ENCODE data around the gene HIVEP1.

Gene HIVEP1

DNA sequence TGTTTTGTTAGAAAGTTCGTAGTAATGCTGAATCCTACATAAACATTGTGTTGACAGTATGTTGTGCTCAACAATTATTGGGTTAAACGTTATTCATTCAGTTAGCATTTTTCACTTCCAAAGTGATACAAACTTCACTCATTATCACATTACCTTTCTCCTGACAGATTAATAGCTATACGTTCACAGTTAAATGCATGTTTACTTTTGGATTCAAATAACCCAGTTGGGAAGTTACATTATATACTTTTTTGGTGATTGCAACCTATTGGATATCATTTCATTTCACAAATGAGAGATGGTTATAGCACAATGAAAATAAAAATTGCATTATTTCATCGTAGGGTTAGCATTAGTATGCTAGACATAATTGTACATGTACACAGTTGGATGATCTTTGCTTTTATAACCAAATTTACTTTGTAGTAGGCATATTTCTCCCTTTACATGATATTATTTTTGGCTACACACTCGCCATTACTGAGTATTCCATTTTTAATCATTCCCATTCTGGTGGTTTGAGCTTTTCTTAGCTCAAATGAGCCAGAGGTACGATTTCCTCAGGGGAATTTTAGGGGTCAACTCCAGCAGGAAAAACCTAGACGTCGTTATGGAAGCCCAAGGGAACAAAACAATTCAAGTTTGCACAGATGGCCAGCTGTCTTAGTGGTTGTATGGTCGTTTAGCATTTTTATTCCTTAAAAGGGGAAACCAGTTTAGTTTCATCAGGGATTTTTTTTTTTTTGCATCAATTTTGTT is 2.1 kb upstream of the HIVEP1 start:
- Histone ChIP-seq H3K4me3 (ENCODE audit: low read length) (peak overlapping the region; percentile 87), H3K4me1 (ENCODE audit: control insufficient read depth, low read depth, low read length) (peaks cover 31% of the 10 kb centered on the region), H3K9ac (ENCODE audit: low read length) (peak overlapping the region; percentile 79), H3K36me3 (ENCODE audit: control insufficient read depth, low read depth, low read length) (peaks cover 3% of the 10 kb centered on the region), H3K27me3 (ENCODE audit: control insufficient read depth, insufficient read depth, low read length) (no peaks in the 10 kb centered on the region), H3K27ac (ENCODE audit: low read length) (peak overlapping the region; percentile 83), H3K9me3 (ENCODE audit: control insufficient read depth, low read depth, low read length) (no peaks in the 10 kb centered on the region)

DNA sequence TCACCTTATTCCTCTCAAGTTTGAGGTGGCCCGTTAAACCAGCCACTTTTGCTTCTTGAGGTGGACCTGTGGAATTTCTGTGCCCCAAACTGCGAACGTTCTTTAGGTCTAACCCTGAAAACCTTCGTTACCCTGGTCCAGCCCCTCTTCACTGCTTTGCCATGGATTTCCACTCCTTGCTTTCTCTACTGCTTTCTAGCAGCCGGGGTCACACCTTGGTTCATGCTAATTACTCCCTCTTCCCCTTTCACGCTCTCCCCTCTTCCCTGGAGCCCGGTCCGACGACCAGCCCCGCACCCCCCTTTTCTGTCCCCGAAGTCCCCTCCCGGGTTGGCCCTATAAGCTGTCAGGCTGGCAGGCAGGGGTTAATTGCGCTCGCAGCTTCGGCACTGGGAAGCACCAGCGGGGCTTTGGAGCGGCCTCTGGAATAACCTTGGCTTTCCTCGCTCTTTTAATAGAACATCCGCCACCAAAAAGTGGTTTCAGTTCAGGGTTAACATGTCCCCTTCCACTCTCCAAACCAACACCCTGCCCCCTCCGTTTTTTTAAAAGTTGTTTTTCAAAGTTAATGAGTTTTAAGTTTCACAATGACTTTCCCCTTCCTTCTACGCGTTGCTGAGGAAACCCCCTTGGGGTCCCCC is 1.4 kb upstream of the HIVEP1 start:
- H3K9ac ChIP-seq (ENCODE audit: low read length) = peak overlapping the region; percentile 79
- H3K4me1 ChIP-seq (ENCODE audit: control insufficient read depth, low read depth, low read length) = peaks cover 31% of the 10 kb centered on the region
- H3K27ac ChIP-seq (ENCODE audit: low read length) = peak overlapping the region; percentile 83
- H3K27me3 ChIP-seq (ENCODE audit: control insufficient read depth, insufficient read depth, low read length) = no peaks in the 10 kb centered on the region
- peak overlapping the region; percentile 87 for H3K4me3 ChIP-seq (ENCODE audit: low read length)
- peaks cover 5% of the 10 kb centered on the region for H3K36me3 ChIP-seq (ENCODE audit: control insufficient read depth, low read depth, low read length)
- no peaks in the 10 kb centered on the region for H3K9me3 ChIP-seq (ENCODE audit: control insufficient read depth, low read depth, low read length)

GRCh38 chr6:12011276-12012037 is 655 bp upstream of the HIVEP1 start:
- peak overlapping the region; percentile 79 for H3K9ac ChIP-seq (ENCODE audit: low read length)
- H3K27ac ChIP-seq (ENCODE audit: low read length) = no peak overlapping the region

GRCh38 chr6:12012558-12013306 is 620 bp downstream of the HIVEP1 start:
- peak overlapping the region; percentile 85 for H3K27ac ChIP-seq (ENCODE audit: low read length)
- peaks cover 28% of the 10 kb centered on the region for H3K4me1 ChIP-seq (ENCODE audit: control insufficient read depth, low read depth, low read length)
- peak overlapping the region; percentile 90 for H3K9ac ChIP-seq (ENCODE audit: low read length)
- peaks cover 23% of the 10 kb centered on the region for H3K36me3 ChIP-seq (ENCODE audit: control insufficient read depth, low read depth, low read length)
- no peaks in the 10 kb centered on the region for H3K27me3 ChIP-seq (ENCODE audit: control insufficient read depth, insufficient read depth, low read length)
- H3K9me3 ChIP-seq (ENCODE audit: control insufficient read depth, low read depth, low read length) = no peaks in the 10 kb centered on the region
- H3K4me3 ChIP-seq (ENCODE audit: low read length) = peak overlapping the region; percentile 92

More at GRCh38 chr6:12011276-12012037, 655 bp upstream of the HIVEP1 start:
- H3K9me3 ChIP-seq (ENCODE audit: control insufficient read depth, low read depth, low read length) = no peaks in the 10 kb centered on the region
- peaks cover 12% of the 10 kb centered on the region for H3K36me3 ChIP-seq (ENCODE audit: control insufficient read depth, low read depth, low read length)
- H3K4me1 ChIP-seq (ENCODE audit: control insufficient read depth, low read depth, low read length) = peaks cover 31% of the 10 kb centered on the region
- H3K27me3 ChIP-seq (ENCODE audit: control insufficient read depth, insufficient read depth, low read length) = no peaks in the 10 kb centered on the region
- peak overlapping the region; percentile 87 for H3K4me3 ChIP-seq (ENCODE audit: low read length)

DNA sequence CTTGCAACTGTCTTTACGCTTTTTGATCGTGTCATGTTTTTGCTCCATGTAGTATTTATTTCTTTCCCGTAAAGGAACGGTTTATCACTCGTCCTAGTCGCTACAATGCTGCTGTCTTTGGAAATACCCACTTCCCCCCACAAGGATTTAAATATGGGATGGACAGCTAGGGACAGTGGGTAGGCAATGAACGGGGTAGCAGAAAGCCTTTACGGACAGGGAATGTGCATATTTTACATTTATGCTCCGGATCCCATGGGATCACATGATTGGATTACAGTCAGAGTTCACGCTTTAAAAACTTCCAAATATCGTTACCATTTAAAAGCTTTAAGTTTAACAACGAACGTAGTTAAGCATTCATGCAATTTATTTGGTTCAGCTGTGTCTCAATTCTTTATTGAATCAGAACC is 1.2 kb downstream of the HIVEP1 start:
- H3K9me3 ChIP-seq (ENCODE audit: control insufficient read depth, low read depth, low read length) = no peaks in the 10 kb centered on the region

GRCh38 chr6:12014027-12014872 is 2.1 kb downstream of the HIVEP1 start:
- Histone ChIP-seq H3K4me1 (ENCODE audit: control insufficient read depth, low read depth, low read length) (peaks cover 21% of the 10 kb centered on the region), H3K4me3 (ENCODE audit: low read length) (peak overlapping the region; percentile 92), H3K27me3 (ENCODE audit: control insufficient read depth, insufficient read depth, low read length) (no peaks in the 10 kb centered on the region), H3K9me3 (ENCODE audit: control insufficient read depth, low read depth, low read length) (no peaks in the 10 kb centered on the region), H3K9ac (ENCODE audit: low read length) (no peak overlapping the region), H3K27ac (ENCODE audit: low read length) (no peak overlapping the region), H3K36me3 (ENCODE audit: control insufficient read depth, low read depth, low read length) (peaks cover 25% of the 10 kb centered on the region)

More for the DNA sequence above, 1.2 kb downstream of the HIVEP1 start:
- Histone ChIP-seq H3K4me1 (ENCODE audit: control insufficient read depth, low read depth, low read length) (peaks cover 22% of the 10 kb centered on the region), H3K27ac (ENCODE audit: low read length) (peak overlapping the region; percentile 85), H3K4me3 (ENCODE audit: low read length) (peak overlapping the region; percentile 92), H3K36me3 (ENCODE audit: control insufficient read depth, low read depth, low read length) (peaks cover 23% of the 10 kb centered on the region), H3K27me3 (ENCODE audit: control insufficient read depth, insufficient read depth, low read length) (no peaks in the 10 kb centered on the region), H3K9ac (ENCODE audit: low read length) (peak overlapping the region; percentile 90)

- Histone ChIP-seq H3K27ac (ENCODE audit: low read length) (no peak overlapping the region), H3K9ac (ENCODE audit: low read length) (no peak overlapping the region), H3K27me3 (ENCODE audit: control insufficient read depth, insufficient read depth, low read length) (no peaks in the 10 kb centered on the region), H3K9me3 (ENCODE audit: control insufficient read depth, low read depth, low read length) (no peaks in the 10 kb centered on the region), H3K4me3 (ENCODE audit: low read length) (no peak overlapping the region), H3K36me3 (ENCODE audit: control insufficient read depth, low read depth, low read length) (peaks cover 27% of the 10 kb centered on the region), H3K4me1 (ENCODE audit: control insufficient read depth, low read depth, low read length) (peaks cover 20% of the 10 kb centered on the region)
Measured at GRCh38 chr6:12014873-12015149, 2.7 kb downstream of the HIVEP1 start.

GRCh38 chr6:12017263-12017662 is 5.2 kb downstream of the HIVEP1 start:
- Histone ChIP-seq H3K9me3 (ENCODE audit: control insufficient read depth, low read depth, low read length) (no peaks in the 10 kb centered on the region), H3K27me3 (ENCODE audit: control insufficient read depth, insufficient read depth, low read length) (no peaks in the 10 kb centered on the region), H3K9ac (ENCODE audit: low read length) (no peak overlapping the region), H3K36me3 (ENCODE audit: control insufficient read depth, low read depth, low read length) (peaks cover 34% of the 10 kb centered on the region), H3K27ac (ENCODE audit: low read length) (no peak overlapping the region), H3K4me1 (ENCODE audit: control insufficient read depth, low read depth, low read length) (peaks cover 9% of the 10 kb centered on the region), H3K4me3 (ENCODE audit: low read length) (no peak overlapping the region)

DNA sequence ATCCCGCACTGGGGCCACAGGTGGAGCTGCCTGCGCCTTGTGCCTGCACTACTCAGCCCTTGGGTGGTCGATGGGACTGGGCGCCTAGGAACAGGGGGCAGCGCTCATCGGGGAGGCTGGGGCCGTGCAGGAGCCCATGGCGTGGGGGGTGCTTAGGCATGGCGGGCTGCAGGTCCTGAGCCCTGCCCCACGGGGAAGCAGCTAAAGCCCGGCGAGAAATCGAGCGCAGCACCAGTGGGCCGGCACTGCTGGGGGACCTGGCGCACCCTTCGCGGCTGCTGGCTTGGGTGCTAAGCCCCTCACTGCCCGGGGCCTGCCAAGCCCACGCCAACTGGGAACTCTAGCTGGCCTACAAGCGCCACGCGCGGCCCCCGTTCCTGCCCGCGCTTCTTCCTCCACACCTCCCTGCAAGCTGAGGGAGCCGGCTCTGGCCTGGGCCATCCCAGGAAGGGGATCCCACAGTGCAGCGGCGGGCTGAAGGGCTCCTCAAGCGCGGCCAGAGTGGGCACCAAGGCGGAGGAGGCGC is 5.8 kb downstream of the HIVEP1 start:
- Histone ChIP-seq H3K27ac (ENCODE audit: low read length) (no peak overlapping the region), H3K9me3 (ENCODE audit: control insufficient read depth, low read depth, low read length) (no peaks in the 10 kb centered on the region), H3K36me3 (ENCODE audit: control insufficient read depth, low read depth, low read length) (peaks cover 34% of the 10 kb centered on the region), H3K4me1 (ENCODE audit: control insufficient read depth, low read depth, low read length) (peaks cover 14% of the 10 kb centered on the region), H3K9ac (ENCODE audit: low read length) (no peak overlapping the region), H3K27me3 (ENCODE audit: control insufficient read depth, insufficient read depth, low read length) (no peaks in the 10 kb centered on the region), H3K4me3 (ENCODE audit: low read length) (no peak overlapping the region)

DNA sequence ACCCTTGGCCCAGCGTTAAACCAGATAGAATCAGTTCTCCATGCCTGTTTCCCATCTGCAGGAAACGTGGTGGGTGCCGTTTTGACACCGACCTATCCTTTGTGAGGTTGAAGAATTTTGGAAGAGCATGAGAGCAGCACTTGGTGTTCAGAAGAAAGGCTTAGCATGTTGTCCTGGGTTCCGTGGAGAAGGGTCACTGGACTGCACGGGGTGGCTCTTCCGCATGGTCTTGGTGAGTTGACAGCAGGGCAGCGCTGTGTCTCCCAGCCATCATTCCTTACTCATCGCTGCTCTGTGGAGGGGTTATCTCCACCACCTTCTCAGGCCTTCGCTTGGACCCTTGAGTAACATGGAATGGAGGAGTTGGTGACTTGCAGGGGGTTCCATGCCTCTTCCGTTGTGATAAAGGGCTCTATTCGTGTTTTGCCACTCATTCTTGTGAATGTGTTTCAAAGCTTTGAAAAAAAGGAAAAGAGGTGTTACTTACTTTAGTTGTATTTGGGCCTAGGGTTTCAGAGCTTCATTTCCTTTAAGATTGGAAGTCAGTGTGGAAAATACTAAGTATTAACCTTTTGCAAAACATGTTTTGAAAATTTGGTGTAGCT is 8.2 kb downstream of the HIVEP1 start:
- Histone ChIP-seq H3K27me3 (ENCODE audit: control insufficient read depth, insufficient read depth, low read length) (no peaks in the 10 kb centered on the region), H3K9me3 (ENCODE audit: control insufficient read depth, low read depth, low read length) (no peaks in the 10 kb centered on the region), H3K9ac (ENCODE audit: low read length) (no peak overlapping the region), H3K4me1 (ENCODE audit: control insufficient read depth, low read depth, low read length) (peaks cover 8% of the 10 kb centered on the region), H3K36me3 (ENCODE audit: control insufficient read depth, low read depth, low read length) (peaks cover 31% of the 10 kb centered on the region), H3K27ac (ENCODE audit: low read length) (no peak overlapping the region), H3K4me3 (ENCODE audit: low read length) (no peak overlapping the region)
